Measurements from ENCODE around the gene ZMAT5.
A peak's percentile ranks its signal among the peaks of the same experiment; 100 is the strongest.

ZMAT5 gene

GRCh38 chr22:29706486-29706885, 60.3 kb downstream of the ZMAT5 start:
- no peak for DNase-seq (ENCODE audit: low read depth)

GRCh38 chr22:29705651-29706050, 61.2 kb downstream of the ZMAT5 start:
- no peak for DNase-seq (ENCODE audit: low read depth)

DNA sequence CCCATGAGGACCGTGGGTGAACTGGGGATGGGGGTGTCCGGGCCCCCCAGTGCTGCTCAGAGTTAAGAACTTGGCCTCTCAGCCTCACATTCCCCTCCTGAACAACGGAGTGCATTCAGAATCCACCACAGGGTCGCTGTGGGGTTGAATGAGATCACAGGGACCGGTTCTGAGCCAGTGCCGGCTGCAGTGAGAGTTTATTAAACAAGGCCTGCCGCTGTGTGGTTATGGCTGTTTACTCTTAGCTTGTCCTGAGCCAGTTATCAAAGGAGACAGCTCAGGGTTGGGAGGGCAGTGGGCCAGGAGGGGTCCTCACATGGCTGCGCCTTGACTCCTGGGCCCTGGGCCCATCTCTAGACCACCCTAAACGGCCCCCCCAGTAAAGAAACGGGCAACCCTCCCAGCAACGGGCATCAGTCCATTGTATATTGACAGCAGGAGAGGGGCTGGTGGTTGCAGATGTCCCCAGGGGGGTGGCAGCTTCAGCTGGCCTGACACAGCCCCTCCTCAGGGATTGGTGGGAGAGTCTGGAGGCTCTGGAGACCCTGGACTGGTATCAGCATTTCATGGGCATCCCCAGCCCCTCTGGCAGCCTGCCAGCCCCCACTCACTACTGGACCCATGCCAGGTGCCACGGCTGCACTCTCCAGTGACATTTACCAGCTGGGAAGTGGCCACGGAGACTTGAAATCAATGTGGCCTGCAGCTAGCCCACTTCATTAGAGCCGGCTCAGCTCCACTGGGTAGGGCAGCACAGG, 62.1 kb downstream of the ZMAT5 start:
- no peak for DNase-seq (ENCODE audit: low read depth)

GRCh38 chr22:29703569-29704195, 63.1 kb downstream of the ZMAT5 start:
- no peak for DNase-seq (ENCODE audit: low read depth)

DNA sequence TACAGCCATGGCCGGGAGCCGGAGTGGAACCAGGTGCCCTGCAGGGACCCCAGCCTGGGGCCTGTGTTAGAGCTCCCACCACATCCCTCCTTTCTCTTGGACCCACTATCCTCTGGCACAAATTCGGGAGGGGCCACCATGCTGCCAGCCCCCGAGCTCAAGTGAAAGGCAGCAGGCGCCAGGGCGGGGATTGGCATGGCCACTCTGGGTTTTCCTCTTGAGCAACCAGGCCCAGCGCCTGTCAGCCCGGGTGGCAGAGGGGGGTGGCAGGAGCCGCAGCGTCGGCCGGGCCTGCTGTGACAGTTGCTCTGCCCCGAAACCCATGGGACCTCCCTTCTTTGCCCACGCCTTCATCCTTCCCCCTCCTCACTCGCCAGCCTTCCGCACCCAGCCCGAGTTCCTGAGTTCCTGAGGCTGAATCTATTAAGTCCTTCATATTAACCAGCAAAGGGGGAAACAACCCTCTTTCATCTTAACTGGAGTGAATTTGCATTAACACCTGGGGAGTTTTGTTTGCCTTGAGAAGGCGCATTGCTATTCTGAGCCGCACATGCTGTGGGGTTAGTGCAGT, 63.8 kb downstream of the ZMAT5 start:
- no peak for DNase-seq (ENCODE audit: low read depth)

- no peak for DNase-seq (ENCODE audit: low read depth)
These were observed 64.5 kb downstream of the ZMAT5 start for GRCh38 chr22:29702000-29702930.

GRCh38 chr22:29701155-29701999, 65.4 kb downstream of the ZMAT5 start:
- DNase-seq (ENCODE audit: low read depth): no peak

- DNase-seq (ENCODE audit: low read depth): no peak
These were observed 66.0 kb downstream of the ZMAT5 start for GRCh38 chr22:29700900-29701154.

DNA sequence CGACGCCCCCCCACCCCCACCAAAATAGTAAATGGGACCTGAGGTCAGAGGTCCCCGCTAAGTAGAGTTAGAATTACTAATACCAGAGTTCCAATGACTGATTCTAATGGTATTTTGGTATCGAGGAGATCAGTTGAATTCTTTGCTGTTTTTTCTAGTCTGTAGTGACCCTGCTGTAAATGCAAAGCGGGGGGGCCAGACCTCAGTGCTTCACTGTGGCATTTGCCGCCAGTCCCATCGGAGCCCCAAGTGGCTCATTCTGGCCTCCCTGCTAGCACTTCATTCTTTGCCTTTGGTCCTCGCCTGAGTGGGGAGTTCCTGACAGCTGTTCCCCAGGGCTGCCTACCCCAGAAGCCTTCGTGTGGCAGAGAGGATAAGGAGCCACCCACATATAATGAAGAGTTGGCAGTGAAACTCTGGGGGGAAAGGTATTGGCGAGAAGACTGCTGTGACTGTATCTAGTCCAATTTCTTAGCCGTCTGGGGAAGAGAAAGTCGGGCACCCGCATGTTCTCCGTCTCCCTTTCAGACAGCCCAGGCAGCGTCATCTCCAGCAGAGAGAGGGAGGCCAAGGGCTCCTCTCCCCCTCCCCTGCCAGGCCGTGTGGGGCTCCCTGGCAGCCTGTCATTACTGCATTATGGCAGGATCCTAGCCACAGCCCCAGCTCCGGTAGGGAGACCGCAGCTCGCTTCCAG, 66.5 kb downstream of the ZMAT5 start:
- DNase-seq (ENCODE audit: low read depth): no peak

GRCh38 chr22:29697853-29698598, 68.8 kb downstream of the ZMAT5 start:
- no peak for DNase-seq (ENCODE audit: low read depth)

DNA sequence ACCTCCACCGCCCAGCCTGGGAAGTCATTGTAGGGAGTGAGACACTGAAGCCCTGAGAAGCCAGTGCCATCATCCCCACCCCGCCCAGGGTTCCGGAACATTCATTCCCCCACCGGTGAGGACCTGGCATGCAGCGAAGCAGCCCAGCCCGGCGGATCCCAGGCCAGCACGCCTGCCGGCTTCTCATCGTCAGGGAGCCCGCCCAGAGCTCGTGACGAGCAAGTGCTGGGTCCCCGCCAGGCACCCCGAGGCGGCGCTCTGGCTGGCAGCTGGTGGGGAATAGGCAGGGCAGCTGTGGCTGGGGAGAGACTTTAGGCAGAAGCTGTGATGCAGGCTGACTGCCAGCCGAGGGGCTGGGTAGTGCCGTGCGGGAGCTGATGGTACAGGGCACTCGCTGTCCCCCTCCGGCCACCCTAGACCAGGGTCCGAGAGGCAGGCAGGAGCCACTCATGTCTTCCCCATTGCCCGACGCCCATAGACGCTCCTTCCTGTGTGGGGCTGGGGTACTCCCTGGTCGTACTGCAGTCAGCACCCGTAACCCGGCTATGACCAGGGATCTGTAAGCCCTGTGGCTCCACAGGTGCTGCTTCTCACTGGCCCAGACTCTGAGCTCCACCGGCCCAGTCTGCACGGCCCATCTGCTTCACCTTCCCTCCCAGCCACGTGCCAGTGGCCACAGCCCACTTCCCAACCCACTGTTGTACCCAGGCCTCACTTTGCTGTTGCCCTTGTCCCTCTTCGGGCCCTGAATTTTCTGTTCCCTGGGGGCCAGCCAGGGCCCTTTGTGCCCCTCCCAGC, 71.5 kb downstream of the ZMAT5 start:
- DNase-seq (ENCODE audit: low read depth): peak; percentile 13

GRCh38 chr22:29693671-29694070, 73.1 kb downstream of the ZMAT5 start:
- no peak for DNase-seq (ENCODE audit: low read depth)

DNA sequence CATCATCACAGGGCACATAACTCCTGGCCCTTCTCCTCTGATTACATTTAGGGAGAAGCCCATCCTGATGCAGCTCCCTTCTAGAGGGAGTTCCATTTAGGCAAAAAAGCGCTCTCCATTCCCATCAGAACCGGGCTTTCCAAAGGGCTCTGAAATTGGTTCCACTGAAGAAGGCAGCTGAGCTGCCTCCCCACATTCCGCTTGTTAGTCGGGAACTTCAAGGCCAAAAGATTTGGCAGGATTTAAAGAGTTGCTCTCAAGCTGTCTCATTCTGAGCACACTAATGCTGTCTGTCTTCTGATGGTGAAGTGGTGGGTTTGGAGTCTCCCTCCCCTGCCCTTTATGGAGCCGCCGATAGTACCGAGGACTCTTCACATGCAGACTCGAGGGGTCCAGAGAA, 73.6 kb downstream of the ZMAT5 start:
- DNase-seq (ENCODE audit: low read depth): no peak

GRCh38 chr22:29692327-29692640, 74.5 kb downstream of the ZMAT5 start:
- DNase-seq (ENCODE audit: low read depth): no peak

- DNase-seq (ENCODE audit: low read depth): no peak
These were observed 75.0 kb downstream of the ZMAT5 start for GRCh38 chr22:29691636-29692326.

- DNase-seq (ENCODE audit: low read depth): peak; percentile 18
These were observed 76.3 kb downstream of the ZMAT5 start for GRCh38 chr22:29690476-29690875.

DNA sequence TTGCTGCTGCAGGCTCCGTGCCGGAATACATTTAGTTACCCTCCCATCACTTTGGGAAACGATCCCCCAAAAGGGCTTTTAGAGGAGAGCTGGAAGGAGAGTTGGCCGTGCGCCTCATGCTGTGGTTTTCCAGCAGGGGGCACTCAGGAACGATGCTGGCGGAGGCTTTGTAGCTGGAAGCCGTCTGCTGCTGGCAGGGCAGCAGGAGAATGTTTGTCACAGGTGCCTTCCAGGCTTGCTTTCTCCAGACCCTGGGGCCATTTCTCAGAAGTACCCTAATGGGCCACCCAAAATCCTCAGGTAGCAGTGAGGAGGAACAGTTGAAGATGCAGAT, 77.0 kb downstream of the ZMAT5 start:
- DNase-seq (ENCODE audit: low read depth): peak; percentile 14

DNA sequence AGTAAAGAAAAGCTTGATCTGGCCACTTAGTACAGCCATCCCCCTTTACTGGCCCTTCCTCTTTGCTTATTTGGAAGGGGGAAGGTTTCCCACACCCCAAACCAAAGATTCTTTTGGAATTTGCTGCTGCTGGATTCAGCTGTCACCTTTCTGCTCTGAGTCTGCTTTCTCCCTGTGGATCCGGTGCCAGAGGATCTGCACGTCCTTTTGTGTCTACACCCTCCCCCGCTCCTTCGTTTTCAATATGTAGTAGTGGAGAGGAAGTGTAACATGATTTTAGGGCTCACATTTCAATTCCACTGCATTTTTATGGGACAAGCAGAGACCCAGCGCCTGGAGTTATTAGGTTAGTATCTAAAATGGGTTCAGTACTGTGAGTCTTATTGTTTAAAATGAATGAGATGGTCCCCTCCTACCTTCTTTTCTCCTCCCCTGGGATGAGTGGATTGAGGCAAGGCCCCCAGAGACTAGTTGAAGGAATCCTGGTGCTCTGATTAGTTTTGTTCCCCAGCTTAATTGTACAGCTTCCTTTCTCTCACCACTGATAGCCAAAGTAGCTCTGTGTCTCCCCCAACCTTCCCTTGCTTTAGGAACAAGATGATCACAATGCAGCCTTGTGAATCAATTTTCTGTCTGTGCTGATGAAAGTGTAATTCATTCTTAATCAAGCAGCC, 77.5 kb downstream of the ZMAT5 start:
- no peak for DNase-seq (ENCODE audit: low read depth)

GRCh38 chr22:29684244-29684643, 82.6 kb downstream of the ZMAT5 start:
- no peak for DNase-seq (ENCODE audit: low read depth)
